HG03280 (cell line): ENCODE data around the gene TYW5.
"Not testable (repeated sequence)": the region's sequence is repeated elsewhere in the genome, so short reads cannot be mapped to it uniquely, and the experiment has no call there.

Experiments
- ATAC-seq: cut with Tn5 transposase; IDR thresholded peaks from one replicate; pipeline ENCODE4 v1.9.1; 2021; ENCODE audit warnings: mild to moderate bottlenecking, moderate library complexity; ENCODE audit not compliant: unreplicated experiment

TYW5 gene

DNA sequence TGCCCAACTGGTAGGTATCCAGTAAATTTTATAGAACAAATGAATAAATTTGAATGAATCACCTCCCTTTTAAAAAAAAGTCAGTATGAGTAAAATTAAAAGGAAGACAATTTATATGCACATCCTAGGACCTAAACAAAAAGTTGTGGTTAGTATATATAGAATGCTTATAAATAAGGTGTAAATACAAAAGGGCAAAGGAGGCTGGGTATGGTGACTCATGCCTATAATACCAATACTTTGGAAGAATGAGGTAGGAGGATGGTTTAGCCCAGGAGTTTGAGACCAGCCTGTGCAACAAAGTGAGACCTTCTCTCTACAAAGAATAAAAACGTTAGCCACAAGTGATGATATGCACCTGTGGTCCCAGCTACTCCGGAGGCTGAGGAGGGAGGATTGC is 31.4 kb downstream of the TYW5 start:
- no peak for ATAC-seq

DNA sequence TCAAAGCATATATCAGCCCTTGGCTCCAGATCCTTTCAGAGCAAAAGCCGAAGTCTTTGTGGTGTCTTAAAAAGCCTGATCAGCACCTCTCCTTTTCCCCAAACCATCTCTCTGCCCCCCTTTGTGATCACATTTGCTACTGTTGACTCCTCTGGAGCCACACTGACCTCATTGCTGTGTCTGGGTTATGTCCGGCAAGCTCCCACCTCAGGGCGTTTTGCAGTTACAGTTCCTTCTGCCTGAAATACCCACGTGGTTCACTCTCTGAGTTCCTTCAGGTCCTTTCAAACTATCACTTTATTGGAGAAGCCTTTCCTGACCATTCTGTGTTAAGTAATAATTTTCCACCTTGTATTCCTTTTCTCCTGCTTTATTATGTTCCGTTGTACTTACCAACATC is 32.4 kb downstream of the TYW5 start:
- no peak for ATAC-seq

DNA sequence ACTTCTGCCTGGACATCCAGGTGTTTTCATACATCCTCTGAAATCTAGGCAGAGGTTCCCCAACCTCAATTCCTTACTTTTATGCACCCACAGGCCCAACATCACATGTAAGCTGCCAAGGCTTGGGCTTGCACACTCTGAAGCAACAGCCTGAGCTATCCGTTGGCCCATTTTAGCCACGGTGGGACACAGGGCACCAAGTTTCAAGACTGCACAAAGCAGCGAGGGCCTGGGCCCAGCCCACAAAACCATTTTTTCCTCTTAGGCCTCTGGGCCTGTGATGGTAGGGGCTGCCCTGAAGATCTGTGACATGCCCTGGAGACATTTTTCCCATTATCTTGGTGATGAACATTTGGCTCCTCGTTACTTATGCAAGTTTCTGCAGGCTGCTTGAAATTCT is 38.3 kb downstream of the TYW5 start:
- no peak for ATAC-seq

DNA sequence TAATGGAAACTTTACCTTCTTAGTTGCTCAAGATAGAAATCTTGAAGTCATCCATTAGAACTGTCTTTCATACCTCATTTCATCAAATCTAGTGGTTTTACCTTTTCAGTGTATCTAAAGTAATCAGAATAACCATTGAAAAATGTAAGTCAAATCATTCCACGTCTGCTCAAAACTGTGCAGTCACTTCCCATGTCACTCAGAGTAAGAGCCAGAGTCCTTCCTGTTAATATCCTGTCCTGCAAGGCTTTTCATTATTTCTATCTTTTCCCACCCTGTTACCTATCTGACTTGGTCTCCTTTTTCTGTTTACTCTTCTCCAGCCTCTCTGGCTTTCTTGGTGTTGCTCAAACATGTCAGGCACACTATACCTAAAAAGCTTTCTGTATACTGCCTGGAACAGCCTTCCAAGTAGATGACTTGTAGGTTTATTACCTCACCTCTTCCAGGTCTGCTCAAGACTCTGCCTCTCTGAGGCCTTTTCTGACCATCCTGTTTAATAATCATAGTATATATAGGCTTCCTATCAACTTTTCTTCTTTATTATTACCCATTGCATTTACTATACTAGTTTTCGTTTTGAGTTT is 40.8 kb downstream of the TYW5 start:
- no peak for ATAC-seq

DNA sequence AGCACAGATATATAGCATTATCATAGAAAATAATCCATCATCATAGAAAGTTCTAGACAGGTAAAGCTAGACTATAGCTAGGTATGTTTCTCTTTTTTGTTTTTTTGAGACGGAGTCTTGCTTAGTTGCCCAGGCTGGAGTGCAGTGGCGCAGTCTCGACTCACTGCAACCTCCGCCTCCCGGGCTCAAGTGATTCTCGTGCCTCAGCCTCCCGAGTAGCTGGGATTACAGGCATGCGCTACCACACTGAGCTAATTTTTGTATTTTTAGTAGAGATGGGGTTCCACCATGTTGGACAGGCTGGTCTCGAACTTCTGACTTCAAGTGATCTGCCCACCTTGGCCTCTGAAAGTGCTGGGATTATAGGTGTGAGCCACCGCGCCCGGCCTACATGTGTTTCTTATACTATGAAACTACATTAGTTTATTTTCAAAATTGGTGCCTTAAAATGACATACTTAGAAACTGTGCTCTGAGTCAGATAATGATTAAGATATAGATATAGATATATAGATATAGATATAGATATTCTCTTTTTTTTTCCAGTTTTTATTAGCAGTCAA is 42.7 kb downstream of the TYW5 start:
- ATAC-seq: not testable (repeated sequence)

DNA sequence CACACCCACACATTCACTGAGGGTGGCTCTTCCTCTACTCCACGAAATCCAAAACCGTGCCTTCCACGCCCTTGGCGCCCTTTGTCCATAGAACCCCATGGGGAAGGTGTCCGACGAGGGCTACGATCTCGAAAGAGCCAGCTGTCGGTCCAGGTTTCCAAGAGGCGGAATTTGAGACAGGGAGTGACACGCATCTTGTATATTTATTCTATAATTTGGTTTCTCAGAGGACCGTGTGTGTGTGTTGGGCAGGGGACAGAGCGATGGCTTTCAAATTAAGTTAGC is 43.5 kb downstream of the TYW5 start:
- ATAC-seq: no peak

DNA sequence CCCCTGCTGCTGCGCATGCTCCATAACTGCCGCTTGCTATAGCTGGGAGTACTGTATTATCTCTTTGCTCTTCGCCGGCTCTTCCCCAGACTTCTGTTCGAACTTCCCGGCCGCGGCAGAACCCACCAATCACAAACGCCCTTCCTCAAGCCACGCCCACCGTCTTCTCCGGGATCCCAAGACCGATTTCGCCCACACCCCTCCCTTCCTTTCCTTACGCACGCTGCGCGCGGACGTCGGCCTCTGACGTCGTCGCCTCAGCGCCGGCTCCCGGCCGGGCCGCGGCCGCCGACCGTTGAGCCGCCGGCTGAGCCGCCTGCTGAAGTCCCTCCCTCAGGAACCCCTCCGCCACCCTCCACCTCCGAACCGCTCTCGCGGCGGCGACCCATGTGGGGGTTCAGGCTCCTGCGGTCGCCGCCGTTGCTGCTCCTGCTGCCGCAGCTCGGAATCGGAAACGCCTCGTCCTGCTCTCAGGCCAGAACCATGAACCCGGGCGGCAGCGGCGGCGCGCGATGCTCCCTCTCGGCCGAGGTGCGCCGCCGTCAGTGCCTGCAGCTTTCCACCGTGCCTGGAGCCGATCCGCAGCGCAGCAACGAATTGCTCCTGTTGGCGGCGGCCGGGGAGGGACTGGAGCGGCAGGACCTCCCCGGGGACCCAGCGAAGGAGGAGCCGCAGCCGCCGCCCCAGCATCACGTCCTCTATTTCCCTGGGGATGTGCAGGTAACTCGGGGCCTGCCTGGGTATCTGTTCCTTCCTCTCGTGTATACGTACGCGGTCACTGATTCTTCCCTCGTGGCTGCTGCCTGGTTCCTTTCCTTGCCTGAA is 44.0 kb downstream of the TYW5 start, which contains the start of gene C2orf69:
Gene C2orf69 (plus strand): TSS at position 242 of the 825 bp plus-strand sequence. CDS start 146 bp downstream, at position 388.
- peak; percentile 90 for ATAC-seq

DNA sequence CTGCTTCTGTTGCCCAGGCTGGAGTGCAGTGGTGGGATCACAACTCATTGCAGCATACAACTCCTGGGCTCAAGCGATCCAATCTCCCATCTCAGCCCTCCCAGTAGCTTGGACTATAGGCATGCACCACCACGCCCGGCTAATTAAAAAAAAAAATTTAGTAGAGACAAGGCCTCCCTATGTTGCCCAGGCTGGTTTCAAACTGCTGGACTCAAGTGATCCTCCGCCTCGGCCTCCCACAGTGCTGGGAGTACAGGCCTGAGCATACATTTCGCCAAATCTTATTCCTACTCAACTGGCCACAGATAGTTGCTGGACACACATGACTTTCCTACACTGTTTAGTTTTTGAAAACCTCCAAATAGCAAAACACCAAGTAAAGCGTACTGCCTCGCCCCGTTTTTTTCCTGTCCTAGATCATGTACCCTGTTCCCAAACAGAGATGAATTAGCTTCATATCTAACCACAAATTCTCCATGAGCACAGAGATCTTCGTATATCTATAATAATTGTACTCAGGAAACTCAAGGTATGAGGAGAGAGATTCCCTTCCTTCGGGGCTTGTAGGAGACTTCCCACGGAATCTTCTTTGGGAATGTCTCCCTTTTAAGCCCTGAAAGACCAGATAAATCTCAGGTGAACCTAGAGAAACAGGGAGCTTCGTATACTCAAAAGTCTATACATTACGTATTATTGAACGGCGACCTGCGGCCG is 44.8 kb downstream of the TYW5 start:
- no peak for ATAC-seq

DNA sequence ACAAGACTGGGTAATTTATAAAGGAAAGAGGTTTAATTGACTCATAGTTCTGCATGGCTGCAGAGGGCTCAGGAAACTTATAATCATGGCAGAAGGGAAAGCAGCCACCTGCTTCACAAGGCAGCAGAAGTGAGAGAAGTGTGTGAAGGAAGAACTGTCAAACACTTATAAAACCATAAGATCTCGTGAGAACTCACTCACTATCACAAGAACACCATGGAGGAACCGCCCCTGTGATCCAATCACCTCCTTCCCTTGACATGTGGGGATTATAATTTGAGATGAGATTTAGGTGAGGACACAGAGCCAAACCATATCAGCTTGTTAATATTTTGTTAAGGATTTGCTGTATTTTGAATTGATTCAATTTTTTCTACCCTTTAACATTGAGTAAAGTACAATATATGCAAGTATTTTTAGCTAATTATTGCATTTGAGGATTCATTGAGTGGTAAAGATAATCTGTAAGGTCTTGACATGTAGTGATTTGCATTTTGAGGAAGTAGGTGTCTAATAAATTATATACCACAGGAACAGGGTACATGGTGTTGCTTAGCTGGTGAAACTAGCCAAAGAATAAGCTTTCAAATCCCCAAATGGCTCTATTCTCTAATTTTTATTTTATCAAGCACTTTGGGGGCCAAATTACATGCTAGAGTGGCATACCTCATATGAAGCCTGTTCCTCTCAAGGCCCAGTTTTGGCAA is 48.1 kb downstream of the TYW5 start:
- ATAC-seq: no peak

DNA sequence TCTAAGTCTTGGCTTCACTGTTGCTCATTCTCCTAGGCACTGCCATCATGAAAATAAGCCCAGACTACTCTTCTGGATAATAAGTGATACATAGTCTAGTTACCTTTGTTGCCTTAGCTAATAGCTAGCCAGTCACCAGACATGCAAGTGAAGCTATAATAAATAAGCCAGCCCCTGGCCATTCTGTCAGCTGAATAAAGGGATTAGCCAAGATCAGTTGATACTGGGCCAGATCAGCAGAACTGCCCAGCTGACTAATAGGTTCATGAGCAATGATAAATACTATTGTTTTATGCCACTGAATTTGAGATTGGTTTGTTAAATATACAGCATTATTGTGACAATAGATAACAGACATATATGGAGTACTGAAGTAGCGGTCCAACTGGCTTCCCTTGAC is 52.2 kb downstream of the TYW5 start:
- ATAC-seq: no peak

DNA sequence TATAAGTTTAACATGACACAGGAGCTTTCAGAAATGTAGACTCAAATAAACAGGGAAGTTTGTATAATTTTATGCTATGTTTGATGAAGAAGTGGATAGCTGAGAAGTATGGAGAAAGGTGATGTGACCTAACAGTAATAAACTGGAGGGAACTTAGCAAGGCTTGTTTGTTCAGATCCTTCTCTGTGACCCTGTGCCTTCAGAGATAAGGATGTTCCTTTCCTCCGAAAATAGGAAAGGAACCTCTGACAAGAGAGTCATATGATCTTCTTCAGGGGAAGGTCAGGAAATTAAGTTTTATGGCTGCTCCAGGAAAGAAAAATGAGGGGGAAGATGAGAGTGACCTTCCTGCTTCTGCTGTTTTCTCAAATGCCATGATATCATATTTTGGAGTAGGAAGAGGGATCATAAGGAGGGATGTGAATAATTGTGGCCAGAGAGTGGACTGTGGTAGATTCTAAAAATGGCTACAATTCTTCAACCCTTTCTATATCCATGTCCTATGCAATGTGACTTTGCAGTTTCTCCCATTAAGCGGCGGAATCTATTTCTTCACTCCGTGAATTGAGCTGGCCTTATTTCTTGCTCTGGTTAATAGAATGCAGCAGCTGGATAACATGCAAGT is 52.7 kb downstream of the TYW5 start:
- no peak for ATAC-seq

DNA sequence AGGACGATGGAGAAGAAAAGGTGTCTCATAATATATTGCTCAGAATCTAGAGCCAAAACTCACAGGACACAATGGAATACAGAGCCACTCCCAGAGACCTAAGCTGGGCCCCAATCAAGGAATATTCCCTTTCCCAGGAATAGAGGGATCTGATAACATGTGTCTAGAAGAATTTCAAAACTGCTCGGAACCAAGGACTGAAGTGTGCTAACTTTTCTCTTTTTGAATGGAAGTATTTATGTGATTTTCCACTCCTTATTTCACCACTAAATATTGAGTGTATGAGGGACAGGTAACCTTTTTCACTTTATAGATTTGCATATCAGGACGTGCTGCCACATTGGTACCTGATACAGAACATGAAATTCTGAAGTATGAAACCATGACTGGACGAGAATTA is 53.3 kb downstream of the TYW5 start:
- no peak for ATAC-seq

DNA sequence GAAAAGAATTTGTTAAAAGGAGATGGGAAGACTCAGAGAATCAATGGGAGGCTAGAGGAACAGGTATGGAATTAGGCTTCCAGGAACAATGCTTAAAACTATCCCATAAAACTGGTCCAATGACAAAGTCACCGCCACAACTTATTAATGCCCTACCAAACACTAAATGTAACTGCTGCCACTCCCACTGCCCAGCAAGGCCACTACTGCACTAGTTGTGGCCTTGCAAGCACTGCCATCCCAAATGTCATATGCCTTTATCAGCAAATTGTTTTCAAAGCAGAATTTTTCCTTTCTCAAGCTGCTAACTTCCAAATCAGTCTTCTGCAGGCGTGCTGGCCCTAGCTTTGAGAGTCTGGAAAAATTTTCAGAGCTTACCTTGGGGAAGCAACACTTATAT is 58.7 kb downstream of the TYW5 start:
- no peak for ATAC-seq

DNA sequence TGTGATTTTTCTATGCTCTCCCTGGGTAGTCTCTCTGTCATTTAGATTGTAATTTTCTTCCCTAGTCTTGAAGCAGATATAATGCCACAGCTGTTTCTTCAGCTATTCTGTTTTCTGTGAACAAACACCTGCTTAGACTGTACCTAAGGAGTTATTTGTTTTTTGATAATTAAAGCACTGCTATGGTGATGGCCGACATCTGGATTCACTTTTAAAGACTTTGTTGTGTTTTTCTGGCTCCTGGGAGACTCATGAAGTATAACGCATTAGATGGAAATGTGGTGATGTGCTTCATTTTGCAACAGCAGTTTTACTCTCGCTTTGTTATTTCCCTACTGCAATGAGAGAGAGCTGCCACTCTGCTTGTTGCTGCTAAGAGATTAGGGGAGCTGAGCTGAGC is 59.9 kb downstream of the TYW5 start:
- no peak for ATAC-seq

DNA sequence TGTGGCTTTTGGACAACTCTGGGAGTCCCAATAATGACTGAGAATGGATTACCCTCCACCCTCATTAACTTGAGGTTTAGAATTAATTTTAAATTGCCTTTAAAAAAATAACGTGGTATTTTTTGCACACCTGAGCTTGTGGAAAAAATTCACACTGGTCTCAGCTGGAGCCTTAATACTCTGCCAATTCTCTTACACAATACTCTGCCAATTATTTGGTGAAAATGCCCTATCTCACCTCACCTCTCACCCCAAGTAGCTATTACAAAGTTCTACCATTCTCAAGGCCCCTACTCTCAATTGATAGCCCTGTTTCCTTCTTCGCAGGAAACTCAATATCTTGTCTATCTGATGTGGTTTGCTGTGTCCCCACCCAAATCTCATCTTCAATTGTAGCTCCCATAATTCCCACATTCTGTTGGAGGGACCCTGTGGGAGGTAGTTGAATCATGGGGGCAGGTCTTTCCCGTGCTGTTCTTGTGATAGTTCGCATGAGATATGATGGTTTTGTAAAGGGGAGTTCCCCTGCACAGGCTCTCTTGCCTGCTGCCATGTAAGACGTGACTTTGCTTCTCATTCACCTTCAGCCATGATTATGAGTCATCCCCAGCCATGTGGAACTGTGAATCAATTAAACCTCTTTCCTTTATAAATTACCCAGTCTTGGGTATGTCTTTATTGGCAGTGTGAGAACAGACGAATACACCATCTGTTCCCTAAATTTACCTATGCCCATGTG is 71.6 kb downstream of the TYW5 start:
- ATAC-seq: no peak

DNA sequence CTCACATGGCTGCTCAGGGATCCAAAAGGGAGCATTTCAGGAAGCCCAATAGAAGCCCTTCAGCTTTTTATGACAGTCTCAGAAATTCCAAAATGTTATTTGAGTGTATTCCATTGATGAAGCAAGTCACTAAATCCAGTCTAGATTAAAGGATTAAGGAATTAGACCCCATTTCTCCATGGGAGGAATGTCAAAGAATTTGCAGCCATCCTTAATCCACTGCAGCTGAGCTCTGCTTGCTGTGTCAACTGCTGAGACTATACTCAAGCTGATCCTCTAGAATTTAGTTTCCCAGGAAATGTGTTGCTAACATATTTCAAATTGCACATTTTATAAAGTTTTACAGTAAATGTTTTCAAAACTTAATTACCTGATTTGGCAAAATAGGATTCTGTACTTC is 72.6 kb downstream of the TYW5 start:
- ATAC-seq: no peak
